HepG2 (cell line): ENCODE data around the gene MAP2K3. TPM values are rescaled to one million over a fixed set of nuclear protein-coding genes. Genes with fewer than 3 reads are reported as not detected.
A peak's percentile ranks its signal among the peaks of the same experiment; 100 is the strongest.

ENCODE experiments used
- ARNT2 ChIP-seq: sonication (generic); formaldehyde crosslinking; IDR thresholded peaks from 2 replicates; pipeline ENCODE4 v1.8.0; 2022; ENCODE audit warnings: mild to moderate bottlenecking, low read depth, missing genetic modification reagents, moderate library complexity
- ASH2L ChIP-seq: fragments of 300-600, 200-600 bp; sonication (generic); IDR thresholded peaks from 2 replicates; pipeline ENCODE4 v1.7.0; 2017; ENCODE audit warnings: low read depth, mild to moderate bottlenecking, moderate library complexity, mixed read lengths, low read length; ENCODE audit not compliant: insufficient read length
- CHCHD3 ChIP-seq: sonication (generic); formaldehyde crosslinking; IDR thresholded peaks from 2 replicates; pipeline ENCODE4 v1.8.0; 2022; ENCODE audit warnings: mild to moderate bottlenecking, missing genetic modification reagents, moderate library complexity
- DNMT1 ChIP-seq: sonication (generic); formaldehyde crosslinking; IDR thresholded peaks from 2 replicates; pipeline ENCODE4 v1.5.1; 2020; ENCODE audit warnings: mild to moderate bottlenecking, missing genetic modification reagents
- GMEB1 ChIP-seq: sonication (generic); formaldehyde crosslinking; IDR thresholded peaks from 2 replicates; pipeline ENCODE4 v1.5.1; 2020; ENCODE audit warnings: missing genetic modification reagents, mild to moderate bottlenecking, borderline replicate concordance
- HNF4A ChIP-seq: sonication (generic); formaldehyde crosslinking; IDR thresholded peaks from 2 replicates; pipeline ENCODE4 v1.4.0; 2020; ENCODE audit warnings: missing genetic modification reagents
- HNRNPLL ChIP-seq: fragments of 200-400 bp; formaldehyde crosslinking; IDR thresholded peaks from 2 replicates; pipeline ENCODE4 v1.6.1; 2017; ENCODE audit warnings: mild to moderate bottlenecking, low read depth, low read length; ENCODE audit not compliant: poor library complexity, severe bottlenecking
- JUND ChIP-seq: sonication (generic); formaldehyde crosslinking; IDR thresholded peaks from 2 replicates; pipeline ENCODE4 v1.8.0; 2022; ENCODE audit warnings: mild to moderate bottlenecking, missing genetic modification reagents
- KAT7 ChIP-seq: IDR thresholded peaks from 2 replicates; pipeline ENCODE4 v1.6.1; 2018; ENCODE audit warnings: borderline replicate concordance, missing compliant biosample characterization
- LCORL ChIP-seq, 2 experiments: fragments of 450-650 bp in 1 of 2; sonication (generic) in 1 of 2; formaldehyde crosslinking in 1 of 2; IDR thresholded peaks; 2 replicates each; pipeline versions ENCODE4 v1.5.0 to v1.6.1; 2017 to 2020; ENCODE audit warnings: antibody characterized with exemption in 1 of 2, missing genetic modification reagents in 1 of 2
- MED13 ChIP-seq: sonication (generic); formaldehyde crosslinking; IDR thresholded peaks from 2 replicates; pipeline ENCODE4 v1.5.0; 2020; ENCODE audit warnings: missing genetic modification reagents
- NFYB ChIP-seq: sonication (generic); formaldehyde crosslinking; IDR thresholded peaks from 2 replicates; pipeline ENCODE4 v1.4.0; 2020; ENCODE audit warnings: missing genetic modification reagents
- NFYC ChIP-seq: IDR thresholded peaks from 2 replicates; pipeline ENCODE4 v1.6.1; 2016; ENCODE audit warnings: missing genetic modification reagents, missing compliant biosample characterization
- PAF1 ChIP-seq: IDR thresholded peaks from 2 replicates; pipeline ENCODE4 v1.6.1; 2016; ENCODE audit warnings: missing genetic modification reagents, missing compliant biosample characterization
- POGZ ChIP-seq: sonication (generic); formaldehyde crosslinking; IDR thresholded peaks from 2 replicates; pipeline ENCODE4 v1.4.0; 2020; ENCODE audit warnings: mild to moderate bottlenecking, missing genetic modification reagents
- SIX4 ChIP-seq: sonication (generic); formaldehyde crosslinking; IDR thresholded peaks from 2 replicates; pipeline ENCODE4 v1.4.0; 2020; ENCODE audit warnings: missing genetic modification reagents
- ZBTB46 ChIP-seq: sonication (generic); formaldehyde crosslinking; IDR thresholded peaks from 2 replicates; pipeline ENCODE4 v1.4.0; 2020; ENCODE audit warnings: mild to moderate bottlenecking, missing genetic modification reagents, borderline replicate concordance
- ZIK1 ChIP-seq: sonication (generic); formaldehyde crosslinking; IDR thresholded peaks from 2 replicates; pipeline ENCODE4 v1.5.0; 2020; ENCODE audit warnings: mild to moderate bottlenecking, low read depth, missing genetic modification reagents, borderline replicate concordance
- ZNF263 ChIP-seq: sonication (generic); formaldehyde crosslinking; IDR thresholded peaks from 2 replicates; pipeline ENCODE4 v1.4.0; 2020; ENCODE audit warnings: missing genetic modification reagents
- ZNF30 ChIP-seq: sonication (generic); formaldehyde crosslinking; IDR thresholded peaks from 2 replicates; pipeline ENCODE4 v1.5.0; 2020; ENCODE audit warnings: mild to moderate bottlenecking, missing genetic modification reagents
- ZNF83 ChIP-seq: sonication (generic); formaldehyde crosslinking; IDR thresholded peaks from 2 replicates; pipeline ENCODE4 v1.4.0; 2020; ENCODE audit warnings: missing genetic modification reagents, mild to moderate bottlenecking, borderline replicate concordance
- polyA plus RNA-seq, 8 experiments: library from polyadenylated mRNA; depleted of rRNA in 3 of 8; stranded (reverse) in 7 of 8; unstranded in 1 of 8; fragments of >200 nt; fragmentation: Illumina TruSeq in 4 of 8; extraction: Trizol in 4 of 8; gene quantifications; 2 replicates each; pipeline versions ENCODE4 v1.2.1 to v1.2.3, GENCODE V29; 2011 to 2016; ENCODE audit warnings: low read depth in 4 of 8, missing spikeins in 1 of 8, mixed read lengths in 1 of 8; ENCODE audit not compliant: insufficient read depth in 1 of 8
- total RNA-seq, 5 experiments: library from RNA; depleted of rRNA; stranded (reverse); fragments of >200 nt; fragmentation: Illumina TruSeq; extraction: Trizol; gene quantifications; 2 replicates each; pipeline ENCODE4 v1.2.3, GENCODE V29; 2016; ENCODE audit warnings: low read depth in 1 of 5
- TF ChIP-seq, protein P1 (sequence below): sonication (generic); formaldehyde crosslinking; conservative IDR thresholded peaks from 2 replicates; pipeline ENCODE4 v1.5.0; 2020; ENCODE audit warnings: missing genetic modification reagents
- TF ChIP-seq, protein P2 (sequence below): sonication (generic); formaldehyde crosslinking; conservative IDR thresholded peaks from 2 replicates; pipeline ENCODE4 v1.8.0; 2022; ENCODE audit warnings: missing genetic modification reagents

The MAP2K3 gene
- total and polyA plus RNA-seq, 2 of the 13 experiments (the other 11 are each of a cell fraction or from before 2014, with no cell fraction given) = 20.5 to 27.4 TPM

- TF ChIP-seq POGZ (CRISPR knock-in tag) (peak; percentile 70), ASH2L (peak; percentile 67), MED13 (no peak), CHCHD3 (CRISPR knock-in tag) (no peak), ZNF263 (CRISPR knock-in tag) (peak; percentile 40; the same call in 1 of the 2 replicates), HNF4A (CRISPR knock-in tag) (peak; percentile 63), KAT7 (CRISPR knock-in tag) (peak; percentile 21; the same call in 1 of the 2 replicates), ZBTB46 (CRISPR knock-in tag) (no peak), ARNT2 (CRISPR knock-in tag) (no peak), PAF1 (CRISPR knock-in tag) (no peak), SIX4 (CRISPR knock-in tag) (peak; percentile 64; the same call in 1 of the 2 replicates), DNMT1 (no peak), NFYC (CRISPR knock-in tag) (peak; percentile 45; the same call in 1 of the 2 replicates), JUND (CRISPR knock-in tag) (peak; percentile 88), HNRNPLL (peak; percentile 54), ZIK1 (CRISPR knock-in tag) (no peak), LCORL (IDR thresholded peaks at IDR 0.05) (no peak), LCORL (CRISPR knock-in tag; IDR thresholded peaks at IDR 0.05) (peak; percentile 66; the same call in 1 of the 2 replicates), GMEB1 (CRISPR knock-in tag) (peak; percentile 47; the same call in 1 of the 2 replicates), ZNF30 (CRISPR knock-in tag) (0 out of 2 replicates have a peak, but pooled peaks have one; percentile 31), ZNF83 (CRISPR knock-in tag) (no peak), NFYB (CRISPR knock-in tag) (0 out of 2 replicates have a peak, but pooled peaks have one; percentile 29)
- TF ChIP-seq, protein P1, sequence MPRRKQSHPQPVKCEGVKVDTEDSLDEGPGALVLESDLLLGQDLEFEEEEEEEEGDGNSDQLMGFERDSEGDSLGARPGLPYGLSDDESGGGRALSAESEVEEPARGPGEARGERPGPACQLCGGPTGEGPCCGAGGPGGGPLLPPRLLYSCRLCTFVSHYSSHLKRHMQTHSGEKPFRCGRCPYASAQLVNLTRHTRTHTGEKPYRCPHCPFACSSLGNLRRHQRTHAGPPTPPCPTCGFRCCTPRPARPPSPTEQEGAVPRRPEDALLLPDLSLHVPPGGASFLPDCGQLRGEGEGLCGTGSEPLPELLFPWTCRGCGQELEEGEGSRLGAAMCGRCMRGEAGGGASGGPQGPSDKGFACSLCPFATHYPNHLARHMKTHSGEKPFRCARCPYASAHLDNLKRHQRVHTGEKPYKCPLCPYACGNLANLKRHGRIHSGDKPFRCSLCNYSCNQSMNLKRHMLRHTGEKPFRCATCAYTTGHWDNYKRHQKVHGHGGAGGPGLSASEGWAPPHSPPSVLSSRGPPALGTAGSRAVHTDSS = no peak
- TF ChIP-seq, protein P2, sequence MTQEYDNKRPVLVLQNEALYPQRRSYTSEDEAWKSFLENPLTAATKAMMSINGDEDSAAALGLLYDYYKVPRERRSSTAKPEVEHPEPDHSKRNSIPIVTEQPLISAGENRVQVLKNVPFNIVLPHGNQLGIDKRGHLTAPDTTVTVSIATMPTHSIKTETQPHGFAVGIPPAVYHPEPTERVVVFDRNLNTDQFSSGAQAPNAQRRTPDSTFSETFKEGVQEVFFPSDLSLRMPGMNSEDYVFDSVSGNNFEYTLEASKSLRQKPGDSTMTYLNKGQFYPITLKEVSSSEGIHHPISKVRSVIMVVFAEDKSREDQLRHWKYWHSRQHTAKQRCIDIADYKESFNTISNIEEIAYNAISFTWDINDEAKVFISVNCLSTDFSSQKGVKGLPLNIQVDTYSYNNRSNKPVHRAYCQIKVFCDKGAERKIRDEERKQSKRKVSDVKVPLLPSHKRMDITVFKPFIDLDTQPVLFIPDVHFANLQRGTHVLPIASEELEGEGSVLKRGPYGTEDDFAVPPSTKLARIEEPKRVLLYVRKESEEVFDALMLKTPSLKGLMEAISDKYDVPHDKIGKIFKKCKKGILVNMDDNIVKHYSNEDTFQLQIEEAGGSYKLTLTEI (CRISPR knock-in tag) = no peak
Observed at GRCh38 chr17:21286066-21286770, 1.7 kb downstream of the MAP2K3 start (continued).
